ENCODE measurements around the gene AK1.

DNA sequence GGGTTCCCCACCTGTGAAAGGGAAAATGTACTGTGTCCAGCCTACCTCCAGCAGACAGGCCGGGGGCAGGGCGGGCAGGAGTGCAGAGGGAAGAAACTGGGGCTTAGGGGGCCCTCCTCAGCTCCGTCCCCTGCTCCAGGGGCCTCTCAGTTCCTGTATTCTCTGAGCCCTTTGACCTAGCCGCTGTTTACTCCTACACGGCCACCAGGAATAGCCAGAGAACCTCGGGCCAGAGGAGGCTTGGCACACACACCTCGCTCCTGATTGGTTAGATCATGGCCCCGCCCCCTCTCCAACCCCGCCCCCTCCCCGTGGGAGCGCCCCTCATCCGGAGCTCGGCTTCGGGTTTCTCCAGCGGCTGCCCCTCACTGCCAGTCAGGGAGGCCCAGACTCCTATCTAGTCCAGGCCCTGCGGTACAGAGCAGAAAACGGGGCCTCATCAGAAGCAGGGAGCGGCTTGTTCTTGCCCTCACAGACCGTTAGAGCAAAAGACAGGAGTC lies 19.8 kb upstream of the AK1 start:
- TF ChIP-seq, protein P1, sequence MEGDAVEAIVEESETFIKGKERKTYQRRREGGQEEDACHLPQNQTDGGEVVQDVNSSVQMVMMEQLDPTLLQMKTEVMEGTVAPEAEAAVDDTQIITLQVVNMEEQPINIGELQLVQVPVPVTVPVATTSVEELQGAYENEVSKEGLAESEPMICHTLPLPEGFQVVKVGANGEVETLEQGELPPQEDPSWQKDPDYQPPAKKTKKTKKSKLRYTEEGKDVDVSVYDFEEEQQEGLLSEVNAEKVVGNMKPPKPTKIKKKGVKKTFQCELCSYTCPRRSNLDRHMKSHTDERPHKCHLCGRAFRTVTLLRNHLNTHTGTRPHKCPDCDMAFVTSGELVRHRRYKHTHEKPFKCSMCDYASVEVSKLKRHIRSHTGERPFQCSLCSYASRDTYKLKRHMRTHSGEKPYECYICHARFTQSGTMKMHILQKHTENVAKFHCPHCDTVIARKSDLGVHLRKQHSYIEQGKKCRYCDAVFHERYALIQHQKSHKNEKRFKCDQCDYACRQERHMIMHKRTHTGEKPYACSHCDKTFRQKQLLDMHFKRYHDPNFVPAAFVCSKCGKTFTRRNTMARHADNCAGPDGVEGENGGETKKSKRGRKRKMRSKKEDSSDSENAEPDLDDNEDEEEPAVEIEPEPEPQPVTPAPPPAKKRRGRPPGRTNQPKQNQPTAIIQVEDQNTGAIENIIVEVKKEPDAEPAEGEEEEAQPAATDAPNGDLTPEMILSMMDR (IDR thresholded peaks at IDR 0.05) = no peak
- TF ChIP-seq TCF7L2 (IDR thresholded peaks at IDR 0.05; ENCODE audit: low read depth, low read length) = no peak
- TF ChIP-seq, protein P2, sequence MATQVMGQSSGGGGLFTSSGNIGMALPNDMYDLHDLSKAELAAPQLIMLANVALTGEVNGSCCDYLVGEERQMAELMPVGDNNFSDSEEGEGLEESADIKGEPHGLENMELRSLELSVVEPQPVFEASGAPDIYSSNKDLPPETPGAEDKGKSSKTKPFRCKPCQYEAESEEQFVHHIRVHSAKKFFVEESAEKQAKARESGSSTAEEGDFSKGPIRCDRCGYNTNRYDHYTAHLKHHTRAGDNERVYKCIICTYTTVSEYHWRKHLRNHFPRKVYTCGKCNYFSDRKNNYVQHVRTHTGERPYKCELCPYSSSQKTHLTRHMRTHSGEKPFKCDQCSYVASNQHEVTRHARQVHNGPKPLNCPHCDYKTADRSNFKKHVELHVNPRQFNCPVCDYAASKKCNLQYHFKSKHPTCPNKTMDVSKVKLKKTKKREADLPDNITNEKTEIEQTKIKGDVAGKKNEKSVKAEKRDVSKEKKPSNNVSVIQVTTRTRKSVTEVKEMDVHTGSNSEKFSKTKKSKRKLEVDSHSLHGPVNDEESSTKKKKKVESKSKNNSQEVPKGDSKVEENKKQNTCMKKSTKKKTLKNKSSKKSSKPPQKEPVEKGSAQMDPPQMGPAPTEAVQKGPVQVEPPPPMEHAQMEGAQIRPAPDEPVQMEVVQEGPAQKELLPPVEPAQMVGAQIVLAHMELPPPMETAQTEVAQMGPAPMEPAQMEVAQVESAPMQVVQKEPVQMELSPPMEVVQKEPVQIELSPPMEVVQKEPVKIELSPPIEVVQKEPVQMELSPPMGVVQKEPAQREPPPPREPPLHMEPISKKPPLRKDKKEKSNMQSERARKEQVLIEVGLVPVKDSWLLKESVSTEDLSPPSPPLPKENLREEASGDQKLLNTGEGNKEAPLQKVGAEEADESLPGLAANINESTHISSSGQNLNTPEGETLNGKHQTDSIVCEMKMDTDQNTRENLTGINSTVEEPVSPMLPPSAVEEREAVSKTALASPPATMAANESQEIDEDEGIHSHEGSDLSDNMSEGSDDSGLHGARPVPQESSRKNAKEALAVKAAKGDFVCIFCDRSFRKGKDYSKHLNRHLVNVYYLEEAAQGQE (IDR thresholded peaks at IDR 0.05; ENCODE audit: insufficient read depth in 1 of 2, low read depth in 2 of 2, low read length in 1 of 2) = no peak

All from Panc1 (cell line).